Measurements from ENCODE around the gene ICAM2.

Gene ICAM2

DNA sequence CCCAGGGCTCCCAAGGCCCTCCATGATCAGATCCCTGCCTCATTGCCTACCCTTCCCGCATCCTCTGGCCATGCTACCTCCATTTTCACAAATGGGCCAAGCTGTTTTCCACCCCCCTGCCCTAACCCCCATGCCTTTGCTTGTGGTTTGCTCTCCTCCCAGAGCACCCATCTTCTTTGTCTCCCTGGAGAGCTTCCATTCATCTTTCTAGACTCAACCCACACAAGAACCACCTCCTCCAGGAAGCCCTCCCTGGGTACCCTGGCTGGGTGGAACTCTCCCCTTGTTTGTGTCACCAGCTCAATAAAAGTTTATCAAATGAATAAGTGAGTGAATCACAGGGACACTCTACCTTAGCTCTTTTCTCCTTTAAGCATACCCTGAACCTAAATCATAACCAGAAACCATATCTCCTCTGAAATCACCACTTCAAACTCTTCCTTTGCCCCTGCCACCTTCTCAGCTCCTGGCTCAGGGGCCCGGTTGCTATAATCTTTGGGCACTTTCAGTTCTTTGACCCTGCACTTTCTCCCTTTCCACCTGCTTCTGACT is 44.8 kb downstream of the ICAM2 start:
- DNase-seq (ENCODE audit: low read depth in 2 of 2) = no peak

DNA sequence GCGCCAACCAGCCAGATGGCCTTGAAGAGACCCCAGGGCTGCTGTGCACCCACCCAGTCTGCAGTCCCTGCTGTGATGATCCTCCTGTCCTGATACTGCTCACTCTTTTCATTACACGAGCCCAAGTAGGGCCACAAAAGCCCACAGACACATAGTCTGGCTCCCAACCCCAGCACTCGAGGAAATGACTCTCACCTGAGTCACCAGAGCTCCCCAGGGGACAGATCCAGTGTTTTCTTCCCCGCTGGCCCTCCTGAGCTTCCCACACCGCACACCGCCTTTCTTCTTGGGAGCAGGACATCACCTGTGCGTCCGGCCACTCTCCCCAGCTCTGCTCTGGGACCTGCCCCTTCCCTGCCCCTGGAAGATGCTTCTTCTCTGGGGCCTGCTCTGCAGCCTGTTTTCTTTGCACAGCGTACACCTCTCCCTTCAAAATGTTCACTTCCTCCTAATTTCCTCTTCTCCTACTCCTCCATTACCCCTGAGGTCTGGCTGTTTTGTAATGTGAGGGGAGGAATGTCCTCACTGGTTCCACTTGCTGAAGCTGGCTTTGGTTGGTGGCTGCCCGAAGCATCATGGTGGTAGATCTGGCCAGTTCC is 45.7 kb downstream of the ICAM2 start:
- no peak for DNase-seq (ENCODE audit: low read depth in 2 of 2)

DNA sequence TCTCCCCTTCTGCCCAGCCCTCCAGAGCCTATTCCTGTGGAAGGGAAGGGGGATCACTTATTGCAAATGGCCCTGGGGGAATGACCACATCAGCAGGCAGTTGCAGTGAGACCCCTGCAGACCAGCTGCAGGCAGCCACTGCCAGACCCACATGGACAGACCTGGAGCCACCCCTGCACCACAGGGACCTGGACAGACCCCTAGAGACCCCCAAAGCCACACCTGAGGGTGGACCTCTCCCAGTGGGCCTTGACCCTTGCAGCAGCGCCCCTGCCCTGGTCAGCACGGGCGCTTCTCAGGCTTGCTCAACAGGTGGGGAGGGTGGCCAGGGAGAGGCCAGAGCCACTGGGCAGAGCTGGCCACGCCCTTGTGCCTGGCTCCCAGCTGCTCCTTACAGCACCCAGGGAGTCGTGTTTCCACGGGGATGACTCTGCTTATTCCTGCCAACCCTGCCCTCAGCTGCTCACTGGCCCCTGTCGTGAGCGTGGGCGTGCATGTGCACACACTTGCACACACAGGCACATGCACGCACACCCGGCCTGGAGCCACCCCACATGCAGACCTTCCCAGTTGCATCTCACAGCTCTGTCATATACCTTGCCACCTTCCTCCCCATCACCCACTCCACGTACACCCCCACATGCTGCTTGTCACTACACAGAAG is 46.4 kb downstream of the ICAM2 start:
- no peak for DNase-seq (ENCODE audit: low read depth in 2 of 2)

DNA sequence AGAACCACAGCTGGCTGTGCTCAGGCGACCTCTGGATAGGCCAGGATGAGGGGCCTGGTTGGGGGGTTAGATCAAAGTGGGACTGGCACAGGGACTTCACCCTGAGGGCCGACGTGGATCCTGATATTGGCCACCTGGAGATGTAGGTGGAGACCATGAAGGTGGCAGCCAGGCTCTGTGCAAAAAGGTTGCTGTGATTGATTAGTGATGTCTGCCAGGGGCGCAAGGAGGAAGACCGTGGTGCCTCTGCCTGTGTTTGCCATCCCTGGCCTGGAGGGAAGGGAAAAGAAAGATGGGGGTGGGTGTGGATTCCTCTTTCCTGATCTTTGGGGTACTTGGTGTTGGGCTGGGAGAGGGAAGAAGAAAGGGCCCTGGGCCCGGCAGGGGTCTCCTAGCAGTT is 47.2 kb downstream of the ICAM2 start:
- DNase-seq (ENCODE audit: low read depth in 2 of 2) = no peak

DNA sequence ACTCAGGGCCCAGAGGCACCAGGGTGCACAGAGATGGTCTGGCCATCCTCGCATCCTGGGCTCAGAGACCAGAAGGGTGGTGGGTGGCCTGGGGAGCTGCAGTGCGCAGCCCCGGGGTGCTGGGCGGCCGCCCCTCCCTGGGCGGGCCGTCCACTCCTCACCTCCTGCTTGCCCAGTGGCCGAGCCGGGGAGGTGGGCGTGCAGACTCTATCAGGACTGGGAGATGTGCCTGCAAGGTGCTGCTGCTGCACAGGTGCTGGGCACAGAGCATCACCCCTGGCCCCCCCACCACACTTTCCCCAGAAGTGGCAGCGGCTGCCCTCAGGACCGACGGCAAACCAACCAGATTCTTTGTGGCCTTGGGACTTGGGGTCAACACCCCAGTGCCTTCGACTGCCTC is 47.6 kb downstream of the ICAM2 start, which contains the start of gene SCN4A:
Gene SCN4A (minus strand): TSS at position 123 of the 400 bp plus-strand sequence. CDS start 77 bp downstream, at position 46.
- DNase-seq (ENCODE audit: low read depth in 2 of 2) = no peak

DNA sequence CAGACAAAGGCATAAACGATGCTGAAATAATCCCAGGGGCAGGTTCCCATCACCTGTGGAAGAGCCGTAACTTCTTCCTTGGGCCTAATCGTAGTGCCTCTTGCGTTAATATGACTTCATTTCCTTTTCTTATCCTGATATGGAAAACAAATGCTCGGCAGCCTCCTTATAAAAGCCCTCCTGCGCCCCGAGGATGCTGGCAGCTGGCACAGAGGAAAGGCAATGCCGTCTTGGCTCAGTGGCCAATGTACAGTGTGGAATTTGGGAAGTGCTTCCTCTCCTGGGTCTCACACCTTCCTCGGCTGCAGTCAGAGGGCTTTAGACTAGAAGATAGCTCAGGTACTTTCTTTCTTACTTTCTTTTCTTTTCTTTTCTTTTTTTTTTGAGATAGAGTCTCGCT is 51.2 kb downstream of the ICAM2 start:
- DNase-seq (ENCODE audit: low read depth in 2 of 2) = no peak

DNA sequence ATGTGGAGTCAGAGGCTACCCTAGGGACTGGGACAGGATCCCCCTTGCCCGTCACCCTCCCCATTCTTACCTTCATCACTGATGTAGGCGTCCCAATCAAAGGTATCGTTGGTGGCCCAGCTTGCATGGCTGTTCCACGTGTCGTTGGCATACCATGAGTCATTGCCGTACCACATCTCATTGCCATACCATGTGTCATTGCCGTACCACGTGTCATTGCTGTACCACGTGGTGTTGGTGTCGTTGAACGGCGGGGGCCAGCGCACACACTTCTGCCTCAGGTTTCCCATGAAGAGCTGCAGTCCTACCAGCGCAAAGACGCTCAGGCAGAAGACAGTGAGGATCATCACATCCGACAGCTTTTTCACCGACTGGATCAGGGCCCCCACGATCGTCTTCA is 52.5 kb downstream of the ICAM2 start:
- no peak for DNase-seq (ENCODE audit: low read depth in 2 of 2)

DNA sequence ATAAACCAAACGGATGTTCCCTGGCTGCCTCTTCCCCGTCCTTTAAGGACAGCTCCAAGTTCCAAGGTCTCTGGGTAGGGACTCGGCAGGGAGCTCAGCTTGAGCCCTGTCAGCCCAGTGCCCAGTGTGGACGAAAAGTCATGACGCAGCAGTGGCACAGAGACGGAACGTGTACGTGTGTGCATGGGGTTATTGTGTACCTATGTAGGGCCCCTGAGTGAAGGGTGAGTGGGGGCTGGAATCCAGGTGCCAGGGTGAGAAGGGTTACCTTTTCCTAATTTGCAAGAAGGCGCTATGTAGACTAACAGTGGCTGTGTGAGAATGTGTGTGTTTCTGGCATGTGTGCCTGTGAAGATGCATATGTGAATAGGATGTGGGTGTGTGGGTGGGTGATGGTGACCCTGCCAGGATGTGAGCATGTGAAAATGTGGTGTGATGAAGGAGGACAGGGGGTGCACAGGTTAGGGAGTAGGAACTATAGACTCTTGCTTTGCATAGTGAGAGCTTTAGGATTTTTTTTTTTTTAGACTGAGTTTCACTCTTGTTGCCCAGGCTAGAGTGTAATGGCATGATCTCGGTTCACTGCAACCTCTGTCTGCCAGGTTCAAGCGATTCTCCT is 53.7 kb downstream of the ICAM2 start:
- DNase-seq (ENCODE audit: low read depth in 2 of 2) = no peak

DNA sequence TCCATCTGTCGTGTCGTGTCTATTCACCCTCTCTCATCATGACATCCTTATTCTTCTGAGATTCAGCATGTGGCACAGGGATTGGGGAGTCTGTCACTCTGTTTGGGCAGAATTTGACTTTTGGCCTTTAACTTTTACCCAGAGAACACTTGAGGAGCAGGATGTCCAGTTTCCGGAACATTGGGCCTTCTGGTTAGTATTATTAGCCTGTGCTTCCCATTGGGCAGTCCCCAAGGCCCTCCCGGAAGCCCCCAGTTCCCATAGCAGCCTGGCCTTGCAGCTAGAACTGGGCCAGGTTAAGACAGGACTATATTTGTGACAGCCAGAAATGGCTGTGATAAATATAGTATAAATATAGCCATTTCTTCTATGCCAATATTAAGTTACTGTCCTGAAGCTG is 57.3 kb downstream of the ICAM2 start:
- DNase-seq (ENCODE audit: low read depth in 2 of 2) = no peak

DNA sequence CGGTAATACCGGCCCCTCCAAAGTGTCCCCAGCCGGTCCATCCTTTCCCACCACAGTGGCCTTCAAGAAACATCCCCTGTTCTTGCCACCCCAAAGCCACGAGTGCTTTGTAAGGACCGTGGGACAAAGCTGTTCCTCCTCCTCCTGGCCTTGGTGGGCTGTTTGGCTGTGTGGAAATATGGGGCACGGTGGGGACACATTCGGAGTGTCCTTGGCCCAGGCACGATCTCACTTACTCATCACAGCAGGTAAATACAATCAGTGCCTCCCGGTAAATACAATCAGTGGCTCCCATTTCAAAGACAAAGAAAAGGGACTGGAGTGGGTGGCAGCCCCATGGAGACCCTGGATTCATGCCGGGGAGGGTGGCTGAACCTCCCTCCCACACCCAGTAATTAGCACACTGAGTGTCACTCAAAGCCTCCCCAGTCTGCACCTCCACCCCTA is 58.1 kb downstream of the ICAM2 start:
- no peak for DNase-seq (ENCODE audit: low read depth in 2 of 2)

DNA sequence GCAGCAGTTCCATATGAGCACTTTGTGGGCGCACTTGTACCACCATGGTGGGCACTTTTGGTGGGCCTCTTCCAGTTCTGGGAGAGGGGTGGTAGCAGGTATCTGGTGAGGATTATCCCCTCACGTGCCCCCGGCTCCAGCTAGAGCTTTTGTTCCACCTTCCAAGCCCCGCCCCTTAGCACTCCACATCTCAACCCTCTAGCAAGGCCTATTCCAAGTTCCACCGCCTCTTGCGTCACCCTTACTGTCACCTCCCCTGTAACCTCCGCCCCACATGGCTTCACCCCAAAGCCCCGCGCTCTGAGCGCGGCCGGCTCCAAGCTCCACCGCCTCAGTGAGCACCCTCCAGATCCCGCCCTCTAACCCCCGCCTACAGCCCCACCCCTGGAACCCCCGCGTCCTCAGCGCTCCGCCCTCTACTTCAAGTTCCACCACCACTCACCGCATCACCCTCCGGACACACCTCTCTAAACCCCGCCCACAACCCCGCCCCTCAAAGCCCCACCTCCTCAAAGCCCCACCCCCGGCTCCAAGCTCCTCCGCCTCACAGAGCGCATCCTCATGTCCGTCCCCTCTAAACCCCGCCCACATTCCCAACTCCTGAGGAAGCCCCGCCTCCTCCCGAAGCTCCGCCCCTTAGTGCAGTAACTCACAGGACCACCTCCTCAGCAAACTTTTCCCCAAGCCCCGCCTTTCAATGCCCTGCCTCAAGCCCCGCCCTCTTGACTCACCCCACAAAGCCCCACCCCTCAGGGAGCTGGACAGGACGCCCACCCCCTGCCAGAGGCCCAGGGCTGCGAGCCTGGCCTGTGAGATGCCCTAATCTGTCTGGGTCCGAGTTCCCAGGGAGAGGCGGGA is 58.8 kb downstream of the ICAM2 start:
- no peak for DNase-seq (ENCODE audit: low read depth in 2 of 2)

DNA sequence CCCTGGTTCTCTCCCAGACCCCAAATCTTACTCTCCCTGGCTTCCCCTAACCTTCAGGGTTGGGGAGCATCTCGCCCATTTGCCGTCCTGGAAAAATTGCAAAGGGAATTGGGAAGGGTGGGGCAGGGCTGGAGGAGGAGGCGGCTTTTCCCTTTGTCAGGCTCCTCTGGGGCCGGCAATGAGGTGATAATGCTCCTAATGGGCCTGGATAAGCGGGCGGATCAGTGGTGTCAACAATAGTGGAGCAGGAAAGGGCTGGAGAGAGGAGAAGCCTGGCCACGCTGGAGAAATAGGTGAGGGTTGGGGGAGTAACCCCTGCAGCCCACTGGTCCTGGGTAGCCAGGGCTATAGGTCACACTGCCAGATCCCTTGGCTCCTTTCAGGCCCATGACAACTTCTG is 60.0 kb downstream of the ICAM2 start:
- no peak for DNase-seq (ENCODE audit: low read depth in 2 of 2)

DNA sequence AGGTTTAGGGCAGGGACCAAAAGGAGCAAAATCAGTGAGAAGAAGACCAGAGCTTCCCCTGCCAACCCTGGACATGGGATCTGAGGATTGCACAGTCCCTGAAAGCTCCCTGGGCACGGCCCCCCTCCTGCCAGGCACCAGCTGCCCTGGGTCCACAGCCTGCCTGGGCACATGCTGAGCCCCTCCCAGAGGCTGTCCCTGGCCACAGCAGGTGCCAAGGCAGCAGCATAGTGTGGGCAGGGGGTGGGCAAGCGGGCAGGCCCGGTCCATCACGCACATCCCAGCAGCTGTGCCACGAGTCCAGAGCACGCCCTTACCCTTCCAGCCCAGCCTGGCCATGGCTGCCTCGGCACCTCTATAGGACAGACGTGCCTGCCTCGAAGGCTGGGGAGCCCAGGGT is 60.4 kb downstream of the ICAM2 start:
- no peak for DNase-seq (ENCODE audit: low read depth in 2 of 2)

DNA sequence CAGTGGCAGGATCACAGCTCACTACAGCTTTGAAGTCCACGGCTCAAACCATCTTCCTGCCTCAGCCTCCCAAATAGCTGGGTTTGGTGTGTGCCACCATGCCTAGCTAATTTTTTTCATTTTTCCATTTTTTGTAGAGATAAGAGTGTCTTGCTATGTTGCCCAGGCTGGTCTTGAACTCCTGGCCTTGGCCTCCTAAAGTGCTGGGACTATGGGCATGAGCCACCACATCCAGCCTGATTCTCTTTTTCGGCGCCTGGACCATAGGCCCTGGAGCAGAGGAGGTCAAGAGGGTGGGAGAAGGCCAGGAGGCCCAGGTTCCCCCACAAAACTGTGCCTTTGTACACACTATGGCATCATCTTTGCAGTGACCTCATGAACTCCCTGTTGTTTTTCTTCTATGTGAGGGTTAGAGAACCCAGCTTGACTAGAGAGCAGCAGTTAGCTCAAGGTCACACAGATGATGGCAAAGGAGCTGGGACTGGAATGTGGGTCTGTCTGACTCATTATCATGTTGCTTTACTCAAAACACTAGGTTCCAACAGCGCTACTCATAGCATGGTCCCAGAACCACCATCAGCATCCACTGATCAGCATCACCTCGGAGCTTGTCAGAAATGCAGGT is 64.0 kb downstream of the ICAM2 start:
- DNase-seq (ENCODE audit: low read depth in 2 of 2) = no peak

DNA sequence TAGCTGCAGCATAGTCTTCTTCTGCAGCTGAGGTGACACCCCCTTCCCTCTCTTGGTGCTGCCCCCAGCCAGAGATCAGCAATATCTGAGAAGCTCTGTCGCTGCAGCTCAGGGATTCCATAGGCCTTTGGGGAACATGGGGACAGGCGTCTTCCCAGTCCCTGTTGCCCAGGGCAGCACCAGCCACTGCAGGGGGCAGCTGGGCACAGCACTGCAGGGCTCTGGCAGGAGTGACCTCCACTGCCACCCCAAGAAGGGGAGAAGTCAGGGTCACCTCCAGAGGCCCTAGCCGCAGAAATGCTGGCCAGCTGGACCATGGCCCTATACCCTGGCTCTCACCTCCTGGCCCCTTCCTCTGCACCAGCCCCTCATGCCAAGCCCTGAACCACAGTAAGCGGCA is 64.6 kb downstream of the ICAM2 start:
- no peak for DNase-seq (ENCODE audit: low read depth in 2 of 2)

DNA sequence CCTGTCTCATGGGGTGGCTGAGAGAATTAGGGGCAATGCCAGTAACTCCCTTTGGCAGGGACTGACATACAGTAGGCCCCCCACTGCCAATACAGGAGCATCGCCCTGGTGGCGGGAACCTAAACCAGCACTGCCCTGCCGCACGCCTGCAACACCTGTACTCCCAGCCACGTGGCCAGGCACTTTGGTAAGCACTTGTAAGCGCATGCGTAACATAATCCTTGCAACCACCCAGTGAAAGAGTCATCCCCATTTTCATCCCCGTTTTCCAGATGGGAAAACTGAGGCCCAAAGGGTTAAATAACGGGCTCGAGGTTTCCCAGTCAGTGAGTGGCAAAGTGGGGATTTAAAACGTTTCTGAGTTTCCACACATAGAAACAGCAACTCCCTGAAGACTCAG is 65.2 kb downstream of the ICAM2 start:
- no peak for DNase-seq (ENCODE audit: low read depth in 2 of 2)

DNA sequence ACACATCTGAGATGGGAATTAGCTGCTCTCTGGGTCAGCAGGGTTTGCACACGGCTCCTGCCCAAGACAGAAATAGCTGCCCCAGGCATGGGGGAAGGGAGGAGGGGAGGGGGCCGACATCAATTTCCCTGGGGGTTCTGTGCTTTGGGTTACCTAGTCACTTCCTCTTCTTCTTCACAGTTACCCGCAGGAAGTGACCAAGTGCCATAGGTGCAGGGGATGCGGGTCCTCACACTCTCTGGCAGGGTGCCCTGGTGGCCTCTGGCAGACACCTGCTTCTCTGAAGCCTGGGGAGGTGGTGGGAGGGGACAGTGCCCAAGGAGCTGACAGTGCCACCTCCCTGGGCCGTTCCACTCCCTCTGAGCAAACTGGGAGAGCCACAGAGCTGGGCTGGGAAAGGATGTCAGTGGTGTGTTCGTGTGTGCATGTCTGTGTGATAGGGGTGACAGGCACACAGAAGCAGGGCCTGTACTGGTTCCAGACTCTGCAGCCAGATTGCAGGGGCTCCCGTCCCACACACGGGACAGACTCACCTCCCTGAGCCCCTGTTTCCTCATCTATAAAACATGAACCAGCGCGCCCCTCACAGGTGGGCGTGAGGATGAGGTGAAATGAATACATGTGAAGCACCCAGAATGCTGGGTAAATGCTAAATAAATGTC is 65.9 kb downstream of the ICAM2 start:
- no peak for DNase-seq (ENCODE audit: low read depth in 2 of 2)

Data from stimulated activated CD8-positive, alpha-beta memory T cell treated with anti-CD3 and anti-CD28 coated beads, Interleukin-15, amount 100 ng/mL, for 4 hours (primary cell).